Astrocyte (in vitro differentiated cells and primary cell): ENCODE data around the gene ENPP3.

Experiments
- EZH2 ChIP-seq: IDR thresholded peaks from 2 replicates; pipeline ENCODE4 v1.6.1; 2012; ENCODE audit warnings: mild to moderate bottlenecking, low read length, inconsistent platforms; ENCODE audit not compliant: insufficient read depth
- TF ChIP-seq, protein P1 (sequence below): IDR thresholded peaks from 2 replicates; pipeline ENCODE4 v1.5.1; 2011; ENCODE audit warnings: low read depth, mild to moderate bottlenecking, inconsistent platforms, low read length, moderate library complexity; ENCODE audit not compliant: insufficient read depth

DNA sequence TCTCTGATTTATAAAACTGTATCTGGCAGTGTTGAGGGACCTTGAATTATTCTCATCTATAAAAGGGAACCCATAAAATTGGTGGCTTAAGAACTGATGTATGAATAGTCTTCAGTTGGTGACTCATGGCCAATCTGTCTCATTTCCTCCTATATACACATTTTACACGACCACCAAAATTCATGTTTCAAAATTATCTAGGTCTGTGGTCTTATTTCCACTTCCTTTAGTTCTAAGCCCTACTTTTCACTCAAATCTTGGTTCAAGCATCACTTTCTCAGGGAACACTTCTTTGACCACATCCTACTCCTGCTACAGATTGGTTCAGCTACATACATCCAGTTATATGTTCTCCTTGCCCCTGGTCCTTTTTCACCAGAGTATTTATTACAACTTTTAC lies 152.1 kb downstream of the ENPP3 start:
- TF ChIP-seq EZH2, result no peak
- TF ChIP-seq, protein P1, sequence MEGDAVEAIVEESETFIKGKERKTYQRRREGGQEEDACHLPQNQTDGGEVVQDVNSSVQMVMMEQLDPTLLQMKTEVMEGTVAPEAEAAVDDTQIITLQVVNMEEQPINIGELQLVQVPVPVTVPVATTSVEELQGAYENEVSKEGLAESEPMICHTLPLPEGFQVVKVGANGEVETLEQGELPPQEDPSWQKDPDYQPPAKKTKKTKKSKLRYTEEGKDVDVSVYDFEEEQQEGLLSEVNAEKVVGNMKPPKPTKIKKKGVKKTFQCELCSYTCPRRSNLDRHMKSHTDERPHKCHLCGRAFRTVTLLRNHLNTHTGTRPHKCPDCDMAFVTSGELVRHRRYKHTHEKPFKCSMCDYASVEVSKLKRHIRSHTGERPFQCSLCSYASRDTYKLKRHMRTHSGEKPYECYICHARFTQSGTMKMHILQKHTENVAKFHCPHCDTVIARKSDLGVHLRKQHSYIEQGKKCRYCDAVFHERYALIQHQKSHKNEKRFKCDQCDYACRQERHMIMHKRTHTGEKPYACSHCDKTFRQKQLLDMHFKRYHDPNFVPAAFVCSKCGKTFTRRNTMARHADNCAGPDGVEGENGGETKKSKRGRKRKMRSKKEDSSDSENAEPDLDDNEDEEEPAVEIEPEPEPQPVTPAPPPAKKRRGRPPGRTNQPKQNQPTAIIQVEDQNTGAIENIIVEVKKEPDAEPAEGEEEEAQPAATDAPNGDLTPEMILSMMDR, result no peak
